Ectodermal cell (in vitro differentiated cells): ENCODE results near the gene FNIP1.

Source experiments
- H3K27ac ChIP-seq: 2 replicates; pipeline ENCODE4 v1.7.0; 2013; ENCODE audit warnings: mild to moderate bottlenecking, low read depth, low read length; ENCODE audit not compliant: insufficient read depth, poor library complexity, severe bottlenecking
- H3K27me3 ChIP-seq: 2 replicates; pipeline ENCODE4 v1.7.0; 2013; ENCODE audit warnings: mild to moderate bottlenecking, low read length; ENCODE audit not compliant: insufficient read depth, control insufficient read depth, poor library complexity, severe bottlenecking
- H3K36me3 ChIP-seq: one replicate; pipeline ENCODE4 v1.7.0; 2013; ENCODE audit warnings: low read length; ENCODE audit not compliant: control insufficient read depth, insufficient read depth
- H3K4me1 ChIP-seq: one replicate; pipeline ENCODE4 v1.7.0; 2013; ENCODE audit warnings: low read length; ENCODE audit not compliant: control insufficient read depth, insufficient read depth
- H3K4me3 ChIP-seq: 2 replicates; pipeline ENCODE4 v1.7.0; 2013; ENCODE audit warnings: low read depth, low read length, control low read depth; ENCODE audit not compliant: insufficient read depth
- H3K9me3 ChIP-seq: 2 replicates; pipeline ENCODE4 v1.7.0; 2013; ENCODE audit warnings: mild to moderate bottlenecking, low read length, moderate library complexity; ENCODE audit not compliant: control insufficient read depth
- WGBS, 2 experiments: methylation state at CpG; one replicate each; pipeline ENCODE4 v1.1.7; 2013; ENCODE audit warnings: missing lambda C conversion rate in 2 of 2; 5-methylcytosine and 5-hydroxymethylcytosine counted together

The FNIP1 gene

GRCh38 chr5:131644822-131645221 is 152.0 kb downstream of the FNIP1 start:
- H3K4me3 ChIP-seq, result no peak overlapping the region
- H3K9me3 ChIP-seq, result no peaks in the 10 kb centered on the region
- WGBS, 2 experiments, result 93 to 94% methylated on average over 7 of the region's 7 CpGs
- no peaks in the 10 kb centered on the region for H3K4me1 ChIP-seq
- no peaks in the 10 kb centered on the region for H3K27me3 ChIP-seq
- H3K36me3 ChIP-seq, result no peaks in the 10 kb centered on the region
- no peak overlapping the region for H3K27ac ChIP-seq

DNA sequence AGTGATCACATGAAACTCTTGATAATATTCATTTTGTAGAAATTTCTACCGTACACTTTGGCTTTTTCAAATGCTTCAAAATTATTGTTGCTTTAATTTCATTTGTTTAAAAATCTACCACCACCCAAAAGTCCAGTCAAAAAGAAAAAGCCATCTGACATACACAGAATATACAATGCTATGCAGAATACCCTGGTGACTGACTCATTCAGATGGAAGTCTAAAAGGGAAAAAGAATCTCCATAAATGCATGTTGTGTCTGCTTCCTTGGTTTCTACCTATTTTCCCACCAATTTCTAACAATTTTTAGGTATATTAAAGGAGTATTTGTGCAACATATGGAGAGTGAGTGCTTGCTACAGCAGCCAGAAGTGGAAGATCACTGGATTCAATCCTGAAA is 152.4 kb downstream of the FNIP1 start:
- H3K27ac ChIP-seq, result no peak overlapping the region
- H3K27me3 ChIP-seq, result no peaks in the 10 kb centered on the region
- WGBS, 2 experiments, result 100% methylated on average over 1 of the region's 1 CpG
- H3K36me3 ChIP-seq, result no peaks in the 10 kb centered on the region
- H3K9me3 ChIP-seq, result no peaks in the 10 kb centered on the region
- no peak overlapping the region for H3K4me3 ChIP-seq
- H3K4me1 ChIP-seq, result no peaks in the 10 kb centered on the region

- no peaks in the 10 kb centered on the region for H3K36me3 ChIP-seq
- 100% methylated on average over 1 of the region's 1 CpG; no CpG with 5 or more reads in 1 of the 2 experiments for WGBS, 2 experiments
- no peak overlapping the region for H3K4me3 ChIP-seq
- H3K4me1 ChIP-seq, result no peaks in the 10 kb centered on the region
- no peaks in the 10 kb centered on the region for H3K27me3 ChIP-seq
- no peak overlapping the region for H3K27ac ChIP-seq
- no peaks in the 10 kb centered on the region for H3K9me3 ChIP-seq
Measured at GRCh38 chr5:131641494-131641893, 155.3 kb downstream of the FNIP1 start.

- Histone ChIP-seq H3K4me1 (no peaks in the 10 kb centered on the region), H3K27ac (no peak overlapping the region), H3K4me3 (no peak overlapping the region), H3K36me3 (no peaks in the 10 kb centered on the region), H3K27me3 (no peaks in the 10 kb centered on the region), H3K9me3 (no peaks in the 10 kb centered on the region)
- 87 to 89% methylated on average over 4 to 5 of the region's 5 CpGs for WGBS, 2 experiments
Measured at GRCh38 chr5:131640043-131640856, 156.6 kb downstream of the FNIP1 start.

- Histone ChIP-seq H3K4me3 (no peak overlapping the region), H3K27me3 (no peaks in the 10 kb centered on the region), H3K36me3 (no peaks in the 10 kb centered on the region), H3K27ac (no peak overlapping the region), H3K4me1 (no peaks in the 10 kb centered on the region), H3K9me3 (no peaks in the 10 kb centered on the region)
Measured at GRCh38 chr5:131639148-131639547, 157.7 kb downstream of the FNIP1 start.

DNA sequence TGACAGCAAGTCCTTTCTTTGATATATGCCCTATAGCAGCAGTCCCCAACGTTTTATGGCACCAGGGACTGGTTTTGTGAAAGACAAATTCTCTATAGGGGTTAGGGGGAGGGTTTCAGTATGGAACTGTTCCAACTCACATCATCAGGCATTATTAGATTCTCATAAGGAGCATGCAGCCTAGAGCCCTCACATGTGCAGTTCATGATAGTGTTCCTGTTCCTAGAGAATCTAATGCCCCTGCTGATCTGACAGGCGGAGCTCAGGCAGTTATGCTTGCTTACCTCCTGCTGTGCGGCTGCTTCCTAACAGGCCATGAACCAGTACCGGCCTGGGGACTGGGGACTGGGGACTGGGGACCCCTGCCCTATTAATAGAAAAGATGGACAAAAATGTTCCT is 159.1 kb downstream of the FNIP1 start:
- 92 to 97% methylated on average over 3 to 4 of the region's 4 CpGs for WGBS, 2 experiments
- Histone ChIP-seq H3K4me3 (no peak overlapping the region), H3K36me3 (no peaks in the 10 kb centered on the region), H3K27me3 (no peaks in the 10 kb centered on the region), H3K27ac (no peak overlapping the region), H3K4me1 (no peaks in the 10 kb centered on the region), H3K9me3 (no peaks in the 10 kb centered on the region)

GRCh38 chr5:131635684-131636572 is 160.9 kb downstream of the FNIP1 start:
- 16 to 17% methylated on average over 23 to 24 of the region's 24 CpGs for WGBS, 2 experiments
- Histone ChIP-seq H3K4me3 (peak overlapping the region; percentile 95), H3K27ac (peak overlapping the region; percentile 94)

DNA sequence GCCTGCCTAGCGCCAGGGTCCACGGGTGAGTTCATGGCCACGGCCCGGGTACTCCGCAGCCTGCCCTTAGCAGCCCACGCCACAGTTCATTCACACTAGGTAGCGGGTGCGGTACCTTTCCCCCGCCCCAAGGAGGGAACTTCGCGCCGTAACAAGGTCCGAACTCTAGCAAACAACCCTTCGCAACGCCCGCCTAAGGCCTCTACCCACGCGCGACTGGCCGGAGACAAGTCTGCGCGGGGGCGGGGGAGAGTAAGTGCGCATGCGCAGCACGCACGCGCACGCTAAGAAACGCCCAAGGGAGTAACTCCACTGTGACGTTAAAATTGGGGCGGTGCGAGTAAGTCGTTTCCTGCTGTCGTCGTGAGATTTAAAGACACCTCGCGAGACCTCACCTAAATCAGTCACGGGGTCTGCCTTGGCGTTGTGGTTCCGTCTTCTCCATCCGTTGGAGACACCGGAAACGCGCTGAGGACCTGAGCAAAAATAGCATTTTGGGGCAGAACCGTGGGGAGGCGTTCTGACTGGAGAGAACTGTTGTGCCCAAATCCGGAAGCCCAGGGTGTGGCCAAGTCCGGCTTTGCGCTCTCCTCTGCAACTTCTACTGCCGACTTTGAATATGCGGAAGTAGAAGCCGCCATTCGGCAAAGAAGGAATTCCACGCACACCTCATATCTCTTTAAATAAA is 161.7 kb downstream of the FNIP1 start, which contains the start of gene RAPGEF6:
RAPGEF6 (minus strand) TSS at position 234 of the 688 bp plus-strand sequence; CDS start at position 35, 199 bp downstream.
- H3K4me3 ChIP-seq, result peak within 1 kb of the TSS; percentile 95
- 0% methylated on average over 55 of the region's 55 CpGs for WGBS, 2 experiments
- H3K9me3 ChIP-seq, result no peaks in the 10 kb centered on the region
- no peaks in the 10 kb centered on the region for H3K27me3 ChIP-seq
- peak within 1 kb of the TSS; percentile 94 for H3K27ac ChIP-seq
- no peaks in the 10 kb centered on the region for H3K4me1 ChIP-seq
- H3K36me3 ChIP-seq, result no peaks in the 10 kb centered on the region

More at GRCh38 chr5:131635684-131636572, 160.9 kb downstream of the FNIP1 start:
- no peaks in the 10 kb centered on the region for H3K27me3 ChIP-seq
- H3K36me3 ChIP-seq, result no peaks in the 10 kb centered on the region
- H3K9me3 ChIP-seq, result no peaks in the 10 kb centered on the region
- no peaks in the 10 kb centered on the region for H3K4me1 ChIP-seq

GRCh38 chr5:131634666-131634995 is 162.2 kb downstream of the FNIP1 start:
- no peaks in the 10 kb centered on the region for H3K9me3 ChIP-seq
- no peaks in the 10 kb centered on the region for H3K4me1 ChIP-seq
- H3K4me3 ChIP-seq, result peak overlapping the region; percentile 95
- peak overlapping the region; percentile 75 for H3K27ac ChIP-seq
- no peaks in the 10 kb centered on the region for H3K36me3 ChIP-seq
- H3K27me3 ChIP-seq, result no peaks in the 10 kb centered on the region
- WGBS, 2 experiments, result 1% methylated on average over 21 of the region's 21 CpGs

DNA sequence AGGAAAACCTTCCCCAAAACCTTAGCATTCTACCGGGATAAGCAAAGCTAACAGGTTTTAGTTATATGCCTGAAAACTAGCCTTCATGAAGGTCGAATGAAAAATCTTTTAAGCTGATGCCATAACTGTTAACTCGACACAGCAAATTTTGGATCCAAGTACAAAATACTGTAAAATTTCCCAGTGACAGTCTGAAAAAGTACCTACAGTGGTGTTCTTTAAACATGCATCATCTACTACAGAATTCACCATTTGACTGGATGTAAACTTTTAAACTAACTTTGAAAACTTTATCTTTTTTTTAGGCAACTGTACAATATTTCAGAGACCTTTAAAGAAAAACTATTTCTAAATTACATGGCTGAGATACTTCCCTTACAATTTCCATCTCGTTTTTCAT is 162.6 kb downstream of the FNIP1 start:
- peak overlapping the region; percentile 95 for H3K4me3 ChIP-seq
- no peak overlapping the region for H3K27ac ChIP-seq
- H3K27me3 ChIP-seq, result no peaks in the 10 kb centered on the region
- H3K36me3 ChIP-seq, result no peaks in the 10 kb centered on the region
- H3K4me1 ChIP-seq, result no peaks in the 10 kb centered on the region
- WGBS, 2 experiments, result 14 to 15% methylated on average over 4 of the region's 4 CpGs
- H3K9me3 ChIP-seq, result no peaks in the 10 kb centered on the region
